ENCODE data around the gene PKN2. TPM values are rescaled to one million over a fixed set of nuclear protein-coding genes. Genes with fewer than 3 reads are reported as not detected.

PKN2 gene
- total and polyA plus RNA-seq, 2 of the 4 experiments (the other 2 are of a cell fraction) = 12.7 to 22.2 TPM

DNA sequence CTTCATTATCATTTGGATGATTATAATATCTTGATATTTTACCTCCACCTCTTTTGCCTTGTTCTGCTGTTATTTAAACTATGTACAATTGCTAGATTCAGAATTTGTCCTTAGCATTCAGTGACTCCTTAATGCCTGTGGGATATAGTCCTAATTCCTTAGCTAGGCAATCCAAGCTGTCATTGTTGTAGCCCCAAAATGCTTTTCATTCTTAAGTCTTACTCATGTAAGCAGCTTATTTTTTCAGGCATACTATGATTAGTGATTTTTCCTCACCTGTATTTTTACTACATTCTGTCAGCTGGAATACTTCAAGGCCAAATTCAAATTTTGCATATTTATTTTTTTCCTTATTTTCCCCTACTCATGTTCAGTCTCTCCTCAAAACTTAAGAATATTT is 13.4 kb downstream of the PKN2 start:
- H3K9ac ChIP-seq (ENCODE audit: low read depth, low read length) = no peak overlapping the region
- no peak overlapping the region for H2BK20ac ChIP-seq (ENCODE audit: low read depth, low read length)
- peaks cover 2% of the 10 kb centered on the region; the same call in 1 of the 2 replicates for H3K9me1 ChIP-seq (ENCODE audit: insufficient read depth, low read length)
- peaks cover 2% of the 10 kb centered on the region for H3K36me3 ChIP-seq (ENCODE audit: control insufficient read depth, insufficient read depth, low read length)
- H3K14ac ChIP-seq (replicated peaks; ENCODE audit: low read depth, low read length) = no peak overlapping the region
- H3K23ac ChIP-seq (ENCODE audit: low read depth, low read length) = no peak overlapping the region
- H2BK15ac ChIP-seq (ENCODE audit: low read depth, low read length) = no peak overlapping the region
- H3K56ac ChIP-seq (ENCODE audit: extremely low read depth, insufficient read depth, low read length) = no peak overlapping the region
- H2AFZ ChIP-seq (replicated peaks; ENCODE audit: low read length, poor library complexity) = no peak overlapping the region
- no peak overlapping the region for H4K5ac ChIP-seq (ENCODE audit: low read depth, low read length)
- intact Hi-C loops (cut with micrococcal nuclease) (loop anchor here (2.0 to 5.0 kb wide), 2 partner anchors 33 to 1575 kb away; no protein-coding TSS in a partner anchor), in situ Hi-C loops (cut with MboI; ENCODE audit: low sequenced_read_pairs) (no loop called here), dilution Hi-C loops (cut with HindIII; ENCODE audit: low sequenced_read_pairs, unreplicated experiment) (no loop called here)
- H4K91ac ChIP-seq (ENCODE audit: insufficient read depth, low read depth, low read length) = no peak overlapping the region
- no peaks in the 10 kb centered on the region for H3K9me3 ChIP-seq (ENCODE audit: control insufficient read depth, insufficient read depth, low read length)
- no peak overlapping the region for H4K8ac ChIP-seq (ENCODE audit: low read depth in 2 of 2, low read length in 2 of 2)
- H3K27me3 ChIP-seq (ENCODE audit: control insufficient read depth, insufficient read depth, low read length) = no peaks in the 10 kb centered on the region
- no peak overlapping the region for H2AK9ac ChIP-seq (replicated peaks; ENCODE audit: low read depth, low read length, poor library complexity)
- ATAC-seq (ENCODE audit: low read depth) = peak; percentile 71
- peak overlapping the region; percentile 43 for H2BK5ac ChIP-seq (ENCODE audit: low read depth, low read length, poor library complexity, severe bottlenecking)
- BruUV-seq (replicated peaks) = no TSS peak
- no peak overlapping the region; the same call in 1 of the 2 replicates for H2BK120ac ChIP-seq (ENCODE audit: low read depth, low read length)
- no peak overlapping the region for H3K4me3 ChIP-seq (ENCODE audit: insufficient read depth, low read depth, low read length)
- peak; percentile 36 for DNase-seq
- no peak overlapping the region for H3K18ac ChIP-seq (ENCODE audit: low read depth, low read length)
- TF ChIP-seq CEBPB (IDR thresholded peaks at IDR 0.05; ENCODE audit: low read depth, low read length) (no peak), MAZ (IDR thresholded peaks at IDR 0.05; ENCODE audit: borderline replicate concordance, low read depth, low read length) (no peak), MAFK (IDR thresholded peaks at IDR 0.05; ENCODE audit: low read depth, low read length) (no peak), BHLHE40 (IDR thresholded peaks at IDR 0.05; ENCODE audit: low read depth, low read length) (no peak), NFE2L2 (IDR thresholded peaks at IDR 0.05; ENCODE audit: low read depth, low read length) (no peak), RAD21 (IDR thresholded peaks at IDR 0.05; ENCODE audit: low read length) (no peak), MXI1 (IDR thresholded peaks at IDR 0.05; ENCODE audit: borderline replicate concordance, low read depth, low read length) (no peak), SMC3 (IDR thresholded peaks at IDR 0.05; ENCODE audit: low read depth, low read length) (no peak), CHD1 (IDR thresholded peaks at IDR 0.05; ENCODE audit: low read depth, low read length) (no peak), RFX5 (IDR thresholded peaks at IDR 0.05; ENCODE audit: low read depth, low read length) (no peak), FOS (IDR thresholded peaks at IDR 0.05; ENCODE audit: low read depth, low read length) (no peak), RCOR1 (IDR thresholded peaks at IDR 0.05; ENCODE audit: insufficient replicate concordance, low read length) (no peak), POLR2A (IDR thresholded peaks at IDR 0.05; ENCODE audit: low read depth, low read length) (no peak)
- TF ChIP-seq, protein P1, sequence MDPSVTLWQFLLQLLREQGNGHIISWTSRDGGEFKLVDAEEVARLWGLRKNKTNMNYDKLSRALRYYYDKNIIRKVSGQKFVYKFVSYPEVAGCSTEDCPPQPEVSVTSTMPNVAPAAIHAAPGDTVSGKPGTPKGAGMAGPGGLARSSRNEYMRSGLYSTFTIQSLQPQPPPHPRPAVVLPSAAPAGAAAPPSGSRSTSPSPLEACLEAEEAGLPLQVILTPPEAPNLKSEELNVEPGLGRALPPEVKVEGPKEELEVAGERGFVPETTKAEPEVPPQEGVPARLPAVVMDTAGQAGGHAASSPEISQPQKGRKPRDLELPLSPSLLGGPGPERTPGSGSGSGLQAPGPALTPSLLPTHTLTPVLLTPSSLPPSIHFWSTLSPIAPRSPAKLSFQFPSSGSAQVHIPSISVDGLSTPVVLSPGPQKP (IDR thresholded peaks at IDR 0.05; ENCODE audit: borderline replicate concordance, low read depth, low read length) = no peak
- TF ChIP-seq, protein P2, sequence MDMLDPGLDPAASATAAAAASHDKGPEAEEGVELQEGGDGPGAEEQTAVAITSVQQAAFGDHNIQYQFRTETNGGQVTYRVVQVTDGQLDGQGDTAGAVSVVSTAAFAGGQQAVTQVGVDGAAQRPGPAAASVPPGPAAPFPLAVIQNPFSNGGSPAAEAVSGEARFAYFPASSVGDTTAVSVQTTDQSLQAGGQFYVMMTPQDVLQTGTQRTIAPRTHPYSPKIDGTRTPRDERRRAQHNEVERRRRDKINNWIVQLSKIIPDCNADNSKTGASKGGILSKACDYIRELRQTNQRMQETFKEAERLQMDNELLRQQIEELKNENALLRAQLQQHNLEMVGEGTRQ (IDR thresholded peaks at IDR 0.05; ENCODE audit: low read depth, low read length) = no peak
- TF ChIP-seq, protein P3, sequence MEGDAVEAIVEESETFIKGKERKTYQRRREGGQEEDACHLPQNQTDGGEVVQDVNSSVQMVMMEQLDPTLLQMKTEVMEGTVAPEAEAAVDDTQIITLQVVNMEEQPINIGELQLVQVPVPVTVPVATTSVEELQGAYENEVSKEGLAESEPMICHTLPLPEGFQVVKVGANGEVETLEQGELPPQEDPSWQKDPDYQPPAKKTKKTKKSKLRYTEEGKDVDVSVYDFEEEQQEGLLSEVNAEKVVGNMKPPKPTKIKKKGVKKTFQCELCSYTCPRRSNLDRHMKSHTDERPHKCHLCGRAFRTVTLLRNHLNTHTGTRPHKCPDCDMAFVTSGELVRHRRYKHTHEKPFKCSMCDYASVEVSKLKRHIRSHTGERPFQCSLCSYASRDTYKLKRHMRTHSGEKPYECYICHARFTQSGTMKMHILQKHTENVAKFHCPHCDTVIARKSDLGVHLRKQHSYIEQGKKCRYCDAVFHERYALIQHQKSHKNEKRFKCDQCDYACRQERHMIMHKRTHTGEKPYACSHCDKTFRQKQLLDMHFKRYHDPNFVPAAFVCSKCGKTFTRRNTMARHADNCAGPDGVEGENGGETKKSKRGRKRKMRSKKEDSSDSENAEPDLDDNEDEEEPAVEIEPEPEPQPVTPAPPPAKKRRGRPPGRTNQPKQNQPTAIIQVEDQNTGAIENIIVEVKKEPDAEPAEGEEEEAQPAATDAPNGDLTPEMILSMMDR (conservative IDR thresholded peaks at IDR 0.05; ENCODE audit: low read depth, low read length) = no peak
- H3K27ac ChIP-seq (ENCODE audit: insufficient read depth, low read length) = no peak overlapping the region
- H2AK5ac ChIP-seq (ENCODE audit: low read depth, low read length) = no peak overlapping the region
- peaks cover 10% of the 10 kb centered on the region; the same call in 1 of the 2 replicates for H3K4me1 ChIP-seq (ENCODE audit: control insufficient read depth, insufficient read depth, low read length)
- H3K79me1 ChIP-seq (ENCODE audit: low read depth in 1 of 2, low read length in 2 of 2) = peaks cover 26 to 62% of the 10 kb centered on the region in 2 experiments
- peak overlapping the region; percentile 50; the same call in 1 of the 2 replicates for H3K4me2 ChIP-seq (ENCODE audit: low read depth, low read length)
- H3K4ac ChIP-seq (ENCODE audit: low read depth, low read length) = no peak overlapping the region
- ChIA-PET POLR2A (ENCODE audit: unreplicated experiment) (no interaction called here), CTCF (interaction anchor here (0.6 to 1.6 kb wide), 3 partner anchors 12 to 186 kb away, joined by 3 to 5 read pairs (median 3); partner anchors contain the start of gene PKN2)
- H4K20me1 ChIP-seq (ENCODE audit: insufficient read depth, low read length) = peaks cover 7% of the 10 kb centered on the region; the same call in 1 of the 2 replicates
